Stomach (tissue), 4 donors: ENCODE measurements around the gene ADISSP.

Experiments
- EP300 ChIP-seq: sonication (generic); formaldehyde crosslinking; IDR thresholded peaks from one replicate; pipeline ENCODE4 v1.6.1; 2017; ENCODE audit warnings: antibody characterized with exemption
- POLR2A ChIP-seq, 4 donors: fragments of 450-650 bp; IDR thresholded peaks; one replicate each; pipeline ENCODE4 v1.6.1; 2016; ENCODE audit warnings: antibody characterized with exemption in 4 of 4, control low read depth in 2 of 4, mild to moderate bottlenecking in 1 of 4, moderate library complexity in 1 of 4
- POLR2AphosphoS5 ChIP-seq, 3 donors: sonication (generic); formaldehyde crosslinking; IDR thresholded peaks; one replicate each; pipeline ENCODE4 v1.6.1; 2016; ENCODE audit warnings: antibody characterized with exemption in 3 of 3
- TF ChIP-seq, protein P1 (sequence below), 7 experiments: fragments of 450-650 bp in 4 of 7; fragments of 200-600 bp in 3 of 7; sonication (generic) in 3 of 7; IDR thresholded peaks; one replicate each; pipeline ENCODE4 v1.5.1; 2016 to 2019; ENCODE audit warnings: antibody characterized with exemption in 7 of 7, control low read depth in 2 of 7, mild to moderate bottlenecking in 1 of 7

DNA sequence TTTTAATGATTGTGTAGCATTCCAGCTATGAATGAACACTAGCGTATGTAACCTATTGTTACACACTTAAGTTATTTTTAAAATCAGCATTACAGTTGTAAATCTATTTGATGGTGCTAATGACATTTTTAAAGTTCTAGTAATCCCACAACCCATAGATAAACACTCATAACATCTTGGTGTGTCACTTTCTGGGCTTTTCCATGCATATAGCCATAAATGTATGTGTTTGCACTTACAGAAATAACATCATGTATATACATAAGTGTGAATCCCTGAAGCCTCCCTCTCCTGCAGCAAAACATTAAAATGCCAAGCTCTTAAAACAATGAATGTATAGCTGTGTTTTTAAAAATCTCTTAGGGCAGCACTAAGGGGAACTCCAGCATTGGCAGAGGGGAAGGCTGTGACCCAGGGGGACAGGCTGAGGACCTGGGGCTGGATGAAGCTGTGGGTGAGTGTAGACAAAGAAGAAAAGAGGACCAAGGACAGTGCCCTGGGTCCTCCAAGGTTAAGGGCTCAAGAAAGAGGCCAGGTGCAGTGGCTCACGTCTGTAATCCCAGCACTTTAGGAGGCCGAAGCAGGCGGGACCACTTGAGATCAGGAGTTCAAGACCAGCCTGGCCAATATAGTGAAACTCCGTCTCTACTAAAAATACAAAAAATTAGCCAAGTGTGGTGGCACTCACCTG is 19.9 kb upstream of the ADISSP start:
- TF ChIP-seq, protein P1, sequence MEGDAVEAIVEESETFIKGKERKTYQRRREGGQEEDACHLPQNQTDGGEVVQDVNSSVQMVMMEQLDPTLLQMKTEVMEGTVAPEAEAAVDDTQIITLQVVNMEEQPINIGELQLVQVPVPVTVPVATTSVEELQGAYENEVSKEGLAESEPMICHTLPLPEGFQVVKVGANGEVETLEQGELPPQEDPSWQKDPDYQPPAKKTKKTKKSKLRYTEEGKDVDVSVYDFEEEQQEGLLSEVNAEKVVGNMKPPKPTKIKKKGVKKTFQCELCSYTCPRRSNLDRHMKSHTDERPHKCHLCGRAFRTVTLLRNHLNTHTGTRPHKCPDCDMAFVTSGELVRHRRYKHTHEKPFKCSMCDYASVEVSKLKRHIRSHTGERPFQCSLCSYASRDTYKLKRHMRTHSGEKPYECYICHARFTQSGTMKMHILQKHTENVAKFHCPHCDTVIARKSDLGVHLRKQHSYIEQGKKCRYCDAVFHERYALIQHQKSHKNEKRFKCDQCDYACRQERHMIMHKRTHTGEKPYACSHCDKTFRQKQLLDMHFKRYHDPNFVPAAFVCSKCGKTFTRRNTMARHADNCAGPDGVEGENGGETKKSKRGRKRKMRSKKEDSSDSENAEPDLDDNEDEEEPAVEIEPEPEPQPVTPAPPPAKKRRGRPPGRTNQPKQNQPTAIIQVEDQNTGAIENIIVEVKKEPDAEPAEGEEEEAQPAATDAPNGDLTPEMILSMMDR (IDR thresholded peaks at IDR 0.05) = no peak
- TF ChIP-seq EP300 = no peak
- TF ChIP-seq POLR2A (IDR thresholded peaks at IDR 0.05) = no peak
- no peak for TF ChIP-seq POLR2AphosphoS5 (IDR thresholded peaks at IDR 0.05)
